ENCODE data around the gene GPX2. TPM values are rescaled to one million over a fixed set of nuclear protein-coding genes. Genes with fewer than 3 reads are reported as not detected.
A peak's percentile ranks its signal among the peaks of the same experiment; 100 is the strongest.

The GPX2 gene
- total and polyA plus RNA-seq, 2 experiments from 2014 or later = 0.78 to 2.2 TPM

DNA sequence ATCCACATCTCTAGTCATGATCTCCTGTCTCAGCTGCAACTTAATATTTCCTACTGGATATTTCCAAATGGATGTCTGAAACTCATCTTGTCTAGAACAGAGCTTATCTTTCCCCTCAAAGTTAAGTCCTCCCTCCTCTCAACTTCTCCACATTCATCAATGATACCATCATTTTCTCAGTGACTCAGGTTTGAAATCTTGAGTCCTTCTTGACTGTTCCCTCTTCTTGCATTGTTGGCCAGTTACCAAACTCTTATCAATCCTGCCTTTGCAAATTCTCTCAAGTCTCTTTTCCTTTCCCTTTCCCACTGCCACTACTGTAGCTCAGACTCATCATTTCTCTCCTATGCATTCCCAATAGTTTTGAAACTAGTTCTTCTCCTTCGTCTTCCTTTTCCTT is 42.6 kb downstream of the GPX2 start:
- Histone ChIP-seq H3F3A (replicated peaks; ENCODE audit: low read depth) (no peaks in the 10 kb centered on the region), H3K4me2 (no peak overlapping the region), H2AFZ (no peak overlapping the region), H3K36me3 (ENCODE audit: insufficient read depth) (no peaks in the 10 kb centered on the region), H4K20me1 (replicated peaks; ENCODE audit: insufficient read depth) (no peaks in the 10 kb centered on the region), H3K4me3 (no peak overlapping the region), H3K27me3 (ENCODE audit: insufficient read depth) (no peaks in the 10 kb centered on the region), H3K27ac (ENCODE audit: low read depth) (no peak overlapping the region), H3K79me2 (replicated peaks; ENCODE audit: insufficient read depth) (no peaks in the 10 kb centered on the region), H3K9me2 (ENCODE audit: insufficient read depth) (no peaks in the 10 kb centered on the region), H3K4me1 (ENCODE audit: insufficient read depth) (no peaks in the 10 kb centered on the region)
- ATAC-seq = no peak
- Mint-ChIP-seq H3K9me3 (peaks cover 4% of the 10 kb centered on the region; the same call in 1 of the 3 replicates), H3K27ac (no peak overlapping the region), H3K27me3 (ENCODE audit: insufficient read depth, low read depth, poor library complexity) (no peaks in the 10 kb centered on the region), H3K4me1 (no peaks in the 10 kb centered on the region), H3K4me3 (no peak overlapping the region), H3K36me3 (ENCODE audit: low read depth) (peaks cover 2% of the 10 kb centered on the region; the same call in 1 of the 3 replicates)
- no peak for DNase-seq (ENCODE audit: low spot score)
- TF ChIP-seq, protein P1, sequence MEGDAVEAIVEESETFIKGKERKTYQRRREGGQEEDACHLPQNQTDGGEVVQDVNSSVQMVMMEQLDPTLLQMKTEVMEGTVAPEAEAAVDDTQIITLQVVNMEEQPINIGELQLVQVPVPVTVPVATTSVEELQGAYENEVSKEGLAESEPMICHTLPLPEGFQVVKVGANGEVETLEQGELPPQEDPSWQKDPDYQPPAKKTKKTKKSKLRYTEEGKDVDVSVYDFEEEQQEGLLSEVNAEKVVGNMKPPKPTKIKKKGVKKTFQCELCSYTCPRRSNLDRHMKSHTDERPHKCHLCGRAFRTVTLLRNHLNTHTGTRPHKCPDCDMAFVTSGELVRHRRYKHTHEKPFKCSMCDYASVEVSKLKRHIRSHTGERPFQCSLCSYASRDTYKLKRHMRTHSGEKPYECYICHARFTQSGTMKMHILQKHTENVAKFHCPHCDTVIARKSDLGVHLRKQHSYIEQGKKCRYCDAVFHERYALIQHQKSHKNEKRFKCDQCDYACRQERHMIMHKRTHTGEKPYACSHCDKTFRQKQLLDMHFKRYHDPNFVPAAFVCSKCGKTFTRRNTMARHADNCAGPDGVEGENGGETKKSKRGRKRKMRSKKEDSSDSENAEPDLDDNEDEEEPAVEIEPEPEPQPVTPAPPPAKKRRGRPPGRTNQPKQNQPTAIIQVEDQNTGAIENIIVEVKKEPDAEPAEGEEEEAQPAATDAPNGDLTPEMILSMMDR (conservative IDR thresholded peaks at IDR 0.05; ENCODE audit: low read depth in 2 of 2) = no peak
- TF ChIP-seq STAT1 (IDR thresholded peaks at IDR 0.05; ENCODE audit: unreplicated experiment) (no peak), POLR2AphosphoS5 (IDR thresholded peaks at IDR 0.05; ENCODE audit: low read depth) (no peak)
- TF ChIP-seq, protein P2, sequence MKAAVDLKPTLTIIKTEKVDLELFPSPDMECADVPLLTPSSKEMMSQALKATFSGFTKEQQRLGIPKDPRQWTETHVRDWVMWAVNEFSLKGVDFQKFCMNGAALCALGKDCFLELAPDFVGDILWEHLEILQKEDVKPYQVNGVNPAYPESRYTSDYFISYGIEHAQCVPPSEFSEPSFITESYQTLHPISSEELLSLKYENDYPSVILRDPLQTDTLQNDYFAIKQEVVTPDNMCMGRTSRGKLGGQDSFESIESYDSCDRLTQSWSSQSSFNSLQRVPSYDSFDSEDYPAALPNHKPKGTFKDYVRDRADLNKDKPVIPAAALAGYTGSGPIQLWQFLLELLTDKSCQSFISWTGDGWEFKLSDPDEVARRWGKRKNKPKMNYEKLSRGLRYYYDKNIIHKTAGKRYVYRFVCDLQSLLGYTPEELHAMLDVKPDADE (IDR thresholded peaks at IDR 0.05) = no peak

DNA sequence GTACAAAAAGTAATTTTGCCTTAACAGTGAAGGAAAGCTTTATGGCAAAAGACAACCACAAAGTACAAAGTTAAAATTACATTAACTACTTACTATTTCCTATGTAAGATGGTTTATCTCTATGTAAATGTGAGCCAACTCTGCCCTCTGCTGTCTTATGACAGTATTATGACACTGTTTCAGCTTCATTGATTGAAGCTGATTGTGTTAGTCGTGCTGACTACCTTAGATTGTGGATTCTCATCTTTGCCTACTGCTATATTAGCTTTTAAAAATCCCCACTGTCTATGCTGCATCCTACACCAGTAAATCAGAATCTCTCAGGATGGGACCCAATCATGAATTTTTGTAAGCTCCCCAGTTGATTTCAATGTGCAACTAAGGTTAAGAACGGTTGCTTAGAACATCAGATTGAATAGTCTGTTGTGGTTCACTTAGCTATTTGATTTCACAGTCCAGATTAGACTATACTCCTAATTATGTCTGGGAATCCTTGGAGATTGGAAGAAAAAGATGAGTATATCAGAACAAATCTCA is 50.6 kb downstream of the GPX2 start:
- Histone ChIP-seq H3K4me2 (no peak overlapping the region), H3K79me2 (replicated peaks; ENCODE audit: insufficient read depth) (no peaks in the 10 kb centered on the region), H3F3A (replicated peaks; ENCODE audit: low read depth) (no peaks in the 10 kb centered on the region), H3K27ac (ENCODE audit: low read depth) (no peak overlapping the region), H3K27me3 (ENCODE audit: insufficient read depth) (no peaks in the 10 kb centered on the region), H3K4me3 (no peak overlapping the region), H3K9me2 (ENCODE audit: insufficient read depth) (no peaks in the 10 kb centered on the region), H2AFZ (no peak overlapping the region), H4K20me1 (replicated peaks; ENCODE audit: insufficient read depth) (no peaks in the 10 kb centered on the region), H3K36me3 (ENCODE audit: insufficient read depth) (no peaks in the 10 kb centered on the region), H3K4me1 (ENCODE audit: insufficient read depth) (no peaks in the 10 kb centered on the region)
- DNase-seq (ENCODE audit: low spot score) (peak; percentile 80), ATAC-seq (peak; percentile 92)
- H3K27me3 Mint-ChIP-seq (ENCODE audit: insufficient read depth, low read depth, poor library complexity) = peaks cover 2% of the 10 kb centered on the region
- no peak overlapping the region for H3K4me3 Mint-ChIP-seq
- no peaks in the 10 kb centered on the region for H3K4me1 Mint-ChIP-seq
- H3K36me3 Mint-ChIP-seq (ENCODE audit: low read depth) = peaks cover 2% of the 10 kb centered on the region; the same call in 1 of the 3 replicates
- TF ChIP-seq, protein P3, sequence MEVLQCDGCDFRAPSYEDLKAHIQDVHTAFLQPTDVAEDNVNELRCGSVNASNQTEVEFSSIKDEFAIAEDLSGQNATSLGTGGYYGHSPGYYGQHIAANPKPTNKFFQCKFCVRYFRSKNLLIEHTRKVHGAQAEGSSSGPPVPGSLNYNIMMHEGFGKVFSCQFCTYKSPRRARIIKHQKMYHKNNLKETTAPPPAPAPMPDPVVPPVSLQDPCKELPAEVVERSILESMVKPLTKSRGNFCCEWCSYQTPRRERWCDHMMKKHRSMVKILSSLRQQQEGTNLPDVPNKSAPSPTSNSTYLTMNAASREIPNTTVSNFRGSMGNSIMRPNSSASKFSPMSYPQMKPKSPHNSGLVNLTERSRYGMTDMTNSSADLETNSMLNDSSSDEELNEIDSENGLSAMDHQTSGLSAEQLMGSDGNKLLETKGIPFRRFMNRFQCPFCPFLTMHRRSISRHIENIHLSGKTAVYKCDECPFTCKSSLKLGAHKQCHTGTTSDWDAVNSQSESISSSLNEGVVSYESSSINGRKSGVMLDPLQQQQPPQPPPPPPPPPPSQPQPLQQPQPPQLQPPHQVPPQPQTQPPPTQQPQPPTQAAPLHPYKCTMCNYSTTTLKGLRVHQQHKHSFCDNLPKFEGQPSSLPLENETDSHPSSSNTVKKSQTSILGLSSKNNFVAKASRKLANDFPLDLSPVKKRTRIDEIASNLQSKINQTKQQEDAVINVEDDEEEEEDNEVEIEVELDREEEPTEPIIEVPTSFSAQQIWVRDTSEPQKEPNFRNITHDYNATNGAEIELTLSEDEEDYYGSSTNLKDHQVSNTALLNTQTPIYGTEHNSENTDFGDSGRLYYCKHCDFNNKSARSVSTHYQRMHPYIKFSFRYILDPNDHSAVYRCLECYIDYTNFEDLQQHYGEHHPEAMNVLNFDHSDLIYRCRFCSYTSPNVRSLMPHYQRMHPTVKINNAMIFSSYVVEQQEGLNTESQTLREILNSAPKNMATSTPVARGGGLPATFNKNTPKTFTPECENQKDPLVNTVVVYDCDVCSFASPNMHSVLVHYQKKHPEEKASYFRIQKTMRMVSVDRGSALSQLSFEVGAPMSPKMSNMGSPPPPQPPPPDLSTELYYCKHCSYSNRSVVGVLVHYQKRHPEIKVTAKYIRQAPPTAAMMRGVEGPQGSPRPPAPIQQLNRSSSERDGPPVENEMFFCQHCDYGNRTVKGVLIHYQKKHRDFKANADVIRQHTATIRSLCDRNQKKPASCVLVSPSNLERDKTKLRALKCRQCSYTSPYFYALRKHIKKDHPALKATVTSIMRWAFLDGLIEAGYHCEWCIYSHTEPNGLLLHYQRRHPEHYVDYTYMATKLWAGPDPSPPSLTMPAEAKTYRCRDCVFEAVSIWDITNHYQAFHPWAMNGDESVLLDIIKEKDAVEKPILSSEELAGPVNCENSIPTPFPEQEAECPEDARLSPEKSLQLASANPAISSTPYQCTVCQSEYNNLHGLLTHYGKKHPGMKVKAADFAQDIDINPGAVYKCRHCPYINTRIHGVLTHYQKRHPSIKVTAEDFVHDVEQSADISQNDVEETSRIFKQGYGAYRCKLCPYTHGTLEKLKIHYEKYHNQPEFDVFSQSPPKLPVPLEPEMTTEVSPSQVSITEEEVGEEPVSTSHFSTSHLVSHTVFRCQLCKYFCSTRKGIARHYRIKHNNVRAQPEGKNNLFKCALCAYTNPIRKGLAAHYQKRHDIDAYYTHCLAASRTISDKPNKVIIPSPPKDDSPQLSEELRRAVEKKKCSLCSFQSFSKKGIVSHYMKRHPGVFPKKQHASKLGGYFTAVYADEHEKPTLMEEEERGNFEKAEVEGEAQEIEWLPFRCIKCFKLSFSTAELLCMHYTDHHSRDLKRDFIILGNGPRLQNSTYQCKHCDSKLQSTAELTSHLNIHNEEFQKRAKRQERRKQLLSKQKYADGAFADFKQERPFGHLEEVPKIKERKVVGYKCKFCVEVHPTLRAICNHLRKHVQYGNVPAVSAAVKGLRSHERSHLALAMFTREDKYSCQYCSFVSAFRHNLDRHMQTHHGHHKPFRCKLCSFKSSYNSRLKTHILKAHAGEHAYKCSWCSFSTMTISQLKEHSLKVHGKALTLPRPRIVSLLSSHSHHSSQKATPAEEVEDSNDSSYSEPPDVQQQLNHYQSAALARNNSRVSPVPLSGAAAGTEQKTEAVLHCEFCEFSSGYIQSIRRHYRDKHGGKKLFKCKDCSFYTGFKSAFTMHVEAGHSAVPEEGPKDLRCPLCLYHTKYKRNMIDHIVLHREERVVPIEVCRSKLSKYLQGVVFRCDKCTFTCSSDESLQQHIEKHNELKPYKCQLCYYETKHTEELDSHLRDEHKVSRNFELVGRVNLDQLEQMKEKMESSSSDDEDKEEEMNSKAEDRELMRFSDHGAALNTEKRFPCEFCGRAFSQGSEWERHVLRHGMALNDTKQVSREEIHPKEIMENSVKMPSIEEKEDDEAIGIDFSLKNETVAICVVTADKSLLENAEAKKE (CRISPR knock-in tag; IDR thresholded peaks at IDR 0.05) = no peak
- TF ChIP-seq STAT1 (IDR thresholded peaks at IDR 0.05; ENCODE audit: unreplicated experiment) = no peak
- TF ChIP-seq, protein P1 (conservative IDR thresholded peaks at IDR 0.05; ENCODE audit: low read depth in 2 of 2) = peak; percentile 80
- H3K27ac Mint-ChIP-seq = no peak overlapping the region
- peaks cover 3% of the 10 kb centered on the region; the same call in 1 of the 3 replicates for H3K9me3 Mint-ChIP-seq

All from GM23338 (cell line).